Activated T-cell treated with anti-CD3 and anti-CD28 coated beads for 4 hours (primary cell): ENCODE results near the gene KLF15.

ENCODE experiments used
- DNase-seq: peaks from one replicate; pipeline ENCODE4 v3.0.0-alpha.2; 2020

Gene KLF15

DNA sequence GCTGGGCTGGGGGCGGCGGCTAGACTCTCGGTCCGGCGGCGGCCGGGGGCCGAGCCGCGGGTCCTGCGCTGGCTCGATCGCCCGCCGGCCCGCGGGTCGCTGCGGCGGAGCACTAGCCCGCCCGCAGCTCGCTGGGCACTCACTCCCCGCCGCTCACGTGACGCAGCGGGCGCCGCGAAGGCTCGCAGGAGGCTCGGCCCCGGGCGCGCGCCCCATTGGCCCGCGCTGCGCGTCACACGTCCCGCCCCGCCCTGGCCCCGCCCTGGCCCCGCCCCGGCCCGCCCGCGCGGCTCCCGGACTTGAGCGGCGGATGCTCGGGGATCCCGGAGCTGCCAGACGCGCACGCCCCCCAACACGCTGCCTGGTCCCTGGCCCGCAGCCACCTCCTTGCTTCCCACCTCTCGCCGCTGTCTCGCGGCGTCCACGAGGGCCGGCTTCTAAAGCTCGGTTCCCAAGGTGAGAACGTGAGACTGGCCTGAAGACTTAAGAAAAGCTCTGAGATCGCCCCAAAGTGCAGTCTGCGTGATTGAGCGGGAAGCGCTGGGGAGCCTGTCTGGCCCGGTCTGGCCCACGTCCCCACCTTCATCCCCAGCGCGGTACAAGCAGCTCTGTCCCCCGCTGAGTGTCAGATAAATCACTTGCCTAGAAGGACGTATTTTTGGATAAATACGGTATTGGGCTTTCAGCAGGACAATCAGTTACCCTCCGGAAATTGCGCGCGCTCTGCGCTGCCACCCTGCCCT is at the start of gene KLF15:
TSS of gene KLF15 (minus strand) at position 114 of the 743 bp plus-strand sequence. CDS start 4,486 bp downstream, outside the sequence.
- DNase-seq, result peak; percentile 65

DNA sequence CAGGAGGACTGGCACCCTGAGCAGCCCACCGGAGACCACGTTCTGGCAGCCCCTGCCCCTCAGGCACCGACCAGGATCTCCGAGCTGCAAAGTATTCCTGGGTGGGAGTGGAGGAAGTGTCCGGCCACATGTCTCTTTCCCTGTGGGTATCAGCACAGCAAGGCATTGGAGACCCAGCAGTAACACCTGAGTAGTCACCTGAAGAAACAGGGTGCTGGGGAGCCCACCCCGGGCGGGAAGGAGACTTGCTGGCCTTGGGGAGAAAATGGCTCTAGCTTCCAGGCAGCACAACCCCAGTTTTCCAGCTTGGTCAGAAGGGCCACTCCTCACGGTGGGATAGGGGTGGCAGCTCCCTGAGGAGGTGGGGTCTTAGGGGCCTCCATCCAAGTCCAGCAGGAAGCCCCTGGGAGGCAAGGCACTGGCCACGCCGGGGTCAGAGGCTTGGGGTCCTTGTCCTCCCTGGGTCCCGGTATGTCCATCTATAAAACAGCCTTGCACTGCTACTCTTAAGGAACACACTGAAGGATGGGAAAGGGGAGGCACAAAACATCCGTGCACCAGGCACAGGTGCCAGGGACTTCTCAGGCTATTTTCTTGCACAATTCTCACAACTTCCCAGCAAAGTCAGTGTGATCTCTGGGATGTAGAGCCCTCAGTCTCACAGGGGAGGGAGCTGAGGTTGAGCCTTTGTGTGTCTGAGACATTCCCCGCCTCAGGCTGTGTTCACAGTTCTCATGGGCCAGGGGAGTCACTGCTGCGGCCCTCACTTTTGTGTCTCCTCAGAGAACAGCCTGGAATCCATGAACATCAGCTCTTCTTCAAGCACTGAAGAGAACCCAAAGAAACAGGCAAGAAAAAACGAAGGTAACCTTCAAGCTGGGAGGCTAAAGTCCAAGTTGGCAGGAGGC is 49.4 kb upstream of the KLF15 start:
- no peak for DNase-seq

DNA sequence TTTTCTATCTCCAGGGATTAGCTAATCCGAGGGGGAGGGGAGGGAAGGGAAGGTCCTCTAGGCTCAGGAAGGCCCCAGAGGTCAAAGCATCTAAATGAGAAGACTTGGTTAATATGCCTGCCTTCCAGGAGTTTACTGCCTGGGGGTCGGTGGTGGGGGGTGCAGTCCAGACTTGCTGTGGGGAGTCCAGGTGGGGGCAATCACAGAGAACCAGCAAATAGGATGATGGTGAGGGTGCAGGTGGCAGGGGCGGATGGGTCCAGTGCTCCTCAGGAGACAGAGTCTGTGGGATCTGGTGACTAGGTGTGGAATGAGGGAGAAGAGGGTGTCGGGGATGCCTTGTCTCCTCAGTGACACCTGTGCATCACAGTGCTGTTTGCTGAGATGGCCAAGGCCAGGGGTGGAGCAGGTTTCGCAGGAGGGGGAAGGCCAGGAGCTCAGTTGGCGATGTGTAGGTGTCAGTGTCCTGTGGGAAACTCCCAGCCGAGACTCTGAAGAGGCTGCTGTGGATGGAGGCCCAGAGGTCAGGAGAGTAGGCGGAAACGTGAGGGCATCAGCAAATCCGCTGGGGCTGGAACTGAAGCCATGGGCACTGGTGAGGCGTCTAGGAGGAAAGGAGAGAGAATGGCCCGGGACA is 45.6 kb upstream of the KLF15 start:
- no peak for DNase-seq

DNA sequence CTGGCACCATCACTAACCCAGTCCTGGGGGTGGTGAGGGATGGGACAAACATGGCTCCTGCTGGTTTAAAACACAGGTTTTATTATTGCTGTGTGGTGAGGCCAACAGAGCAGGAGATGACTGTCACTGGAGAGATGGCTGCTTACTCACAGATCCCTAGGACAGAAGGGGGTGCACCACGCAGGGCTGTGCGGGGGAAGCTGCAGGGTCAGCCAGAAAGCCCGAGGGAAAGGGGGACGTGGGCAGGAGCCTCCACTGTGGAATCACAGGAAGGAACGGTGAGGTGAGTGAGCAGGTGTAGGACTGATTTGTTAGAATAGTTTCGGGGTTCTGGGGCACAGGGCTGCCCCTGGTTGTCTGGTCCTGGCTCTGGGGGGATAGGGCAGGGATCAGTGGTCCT is 45.0 kb upstream of the KLF15 start:
- DNase-seq, result no peak

DNA sequence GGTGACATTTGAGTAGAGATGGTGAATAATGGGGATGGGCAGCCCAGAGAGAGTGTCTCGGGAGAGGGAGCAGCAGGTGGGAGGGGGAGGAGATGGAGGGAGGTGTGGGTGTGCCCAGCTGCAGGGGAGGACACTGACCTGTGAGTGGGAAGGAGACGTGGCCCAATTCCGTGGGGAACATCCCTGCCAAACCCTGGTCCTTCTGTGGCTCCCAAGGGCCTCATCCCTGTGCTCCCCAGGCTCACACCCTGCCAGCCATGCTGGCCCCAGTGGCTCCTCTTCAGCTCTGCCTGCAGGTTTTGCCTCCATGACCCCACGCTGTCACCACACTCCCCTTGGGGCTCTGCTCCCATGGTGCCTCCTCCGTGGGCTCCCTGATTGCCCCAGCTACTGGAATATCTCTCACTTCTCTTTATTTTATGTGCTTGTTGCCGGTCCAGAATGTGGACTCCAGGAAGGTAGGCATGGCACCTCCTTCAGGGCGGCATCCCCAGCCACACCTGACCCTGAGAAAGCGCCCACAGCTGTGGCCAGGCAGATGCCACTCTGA is 44.5 kb upstream of the KLF15 start:
- DNase-seq, result no peak

DNA sequence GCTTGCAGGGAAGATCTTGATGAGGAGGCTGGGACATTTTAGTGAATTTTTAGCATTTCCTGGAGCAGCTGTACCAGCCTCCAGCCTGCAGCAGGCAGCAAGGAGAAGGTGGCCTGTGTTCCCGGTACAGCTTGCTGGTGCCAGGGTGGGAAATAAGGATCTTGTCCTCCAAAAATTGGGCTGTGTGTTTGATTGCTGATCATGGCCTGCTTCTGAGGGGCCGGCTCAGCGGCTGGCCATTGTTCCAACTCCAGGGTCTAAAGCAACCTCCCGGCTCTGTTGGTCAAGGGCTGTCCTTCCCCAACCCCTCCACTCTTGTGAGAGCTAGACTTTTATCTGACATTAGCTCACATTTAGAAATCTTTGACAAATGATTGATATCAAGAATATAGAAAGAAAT is 42.5 kb upstream of the KLF15 start:
- no peak for DNase-seq

DNA sequence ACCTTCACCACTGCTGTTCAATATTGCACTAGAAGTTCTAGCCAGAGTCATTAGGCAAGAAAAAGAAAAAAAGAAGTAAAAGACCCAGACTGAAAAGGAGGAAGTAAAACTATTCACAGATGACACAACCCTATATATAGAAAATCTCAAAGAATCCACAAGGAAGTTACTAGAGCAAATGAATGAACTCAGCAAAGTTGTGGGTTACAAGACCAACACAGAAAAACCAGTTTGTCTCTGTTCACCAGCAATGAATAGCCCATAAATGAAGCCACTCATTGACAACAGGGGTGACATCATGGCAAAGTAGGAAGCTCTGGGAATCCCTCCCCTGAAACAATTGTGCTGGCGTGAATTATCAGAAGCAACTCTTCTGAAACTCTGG is 42.1 kb upstream of the KLF15 start:
- DNase-seq, result no peak

DNA sequence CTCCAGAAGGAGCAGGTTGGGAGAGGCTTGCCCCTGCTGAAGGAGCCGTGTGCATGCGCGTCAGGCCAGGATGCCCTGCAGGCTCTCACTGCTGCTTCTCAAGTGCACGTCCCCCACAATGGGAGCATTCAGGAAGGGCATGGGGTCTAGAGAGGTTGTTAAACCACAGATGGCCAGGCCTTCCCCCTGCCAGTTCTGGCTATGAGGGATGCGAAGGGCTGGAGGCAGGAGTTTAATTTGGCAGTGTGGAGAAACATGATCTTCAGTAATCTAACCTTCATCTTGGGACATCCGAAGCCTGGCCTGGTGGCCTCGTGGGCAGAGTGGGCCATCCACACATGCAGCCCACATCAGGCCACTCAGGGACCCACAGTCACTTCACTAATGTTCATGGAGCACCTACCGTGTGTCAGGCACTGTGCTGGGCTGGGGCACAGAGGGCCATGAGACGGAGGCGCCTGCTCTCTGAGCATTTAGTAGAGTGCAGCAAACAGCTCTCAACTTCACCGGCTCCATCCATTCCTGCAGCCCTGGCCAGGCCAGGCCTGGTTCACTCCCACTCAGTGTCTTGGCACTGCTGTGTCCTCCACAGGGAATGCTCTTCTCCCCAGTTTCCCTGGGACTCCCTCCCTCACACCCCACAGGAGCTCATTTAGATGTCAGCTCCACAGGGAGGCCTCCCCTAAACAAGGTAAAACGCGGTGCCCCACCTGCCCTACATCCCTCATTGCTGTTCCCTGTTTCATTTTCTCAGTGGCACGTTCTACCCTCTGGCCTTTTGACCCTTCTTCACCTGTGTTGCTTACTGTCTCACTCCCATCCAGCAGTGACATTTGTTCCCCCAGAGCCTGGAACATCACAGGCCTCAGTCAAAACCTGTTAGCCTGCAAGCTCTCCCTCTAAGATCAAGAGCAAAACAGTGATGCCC is 41.5 kb upstream of the KLF15 start:
- DNase-seq, result no peak

DNA sequence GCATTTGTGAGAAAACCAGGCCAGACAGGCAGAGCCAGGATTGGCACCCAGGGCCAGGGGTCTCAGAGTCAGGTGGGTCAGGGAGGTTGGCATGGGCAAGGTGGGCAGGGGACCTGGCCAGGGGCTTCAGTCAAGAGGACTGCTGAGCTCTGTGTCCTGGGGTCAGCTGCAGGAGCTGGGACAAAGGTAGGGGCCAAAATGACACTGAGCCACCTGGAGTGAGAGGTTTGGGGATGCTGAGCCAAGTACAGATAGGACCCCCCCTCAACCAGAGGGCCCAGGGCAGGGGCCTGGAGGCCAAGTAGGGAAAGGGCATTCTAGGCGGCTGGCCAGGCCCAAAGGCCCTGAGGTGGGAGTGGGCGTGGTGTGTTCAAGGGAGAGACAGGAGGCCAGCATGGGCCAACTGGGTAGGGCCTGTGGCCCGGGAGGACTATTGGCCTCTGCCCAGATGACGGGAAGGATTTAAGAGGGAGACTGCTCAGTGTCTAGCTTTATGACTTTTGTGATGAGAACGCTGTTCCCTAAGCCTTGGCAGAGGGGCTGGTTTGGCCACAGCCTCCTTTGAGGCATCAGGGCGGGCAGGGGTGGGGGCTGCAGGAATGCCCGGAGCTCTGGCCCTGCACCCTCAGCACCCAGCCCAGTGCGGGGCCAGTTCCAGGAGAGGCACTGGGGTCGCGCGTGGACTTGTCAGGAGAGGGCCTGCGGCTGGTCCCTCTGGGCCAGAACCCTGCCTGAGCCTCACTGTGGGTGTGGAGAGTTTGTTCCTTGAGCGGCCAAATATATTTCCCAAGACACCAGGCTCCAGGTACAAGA is 40.6 kb upstream of the KLF15 start:
- no peak for DNase-seq

DNA sequence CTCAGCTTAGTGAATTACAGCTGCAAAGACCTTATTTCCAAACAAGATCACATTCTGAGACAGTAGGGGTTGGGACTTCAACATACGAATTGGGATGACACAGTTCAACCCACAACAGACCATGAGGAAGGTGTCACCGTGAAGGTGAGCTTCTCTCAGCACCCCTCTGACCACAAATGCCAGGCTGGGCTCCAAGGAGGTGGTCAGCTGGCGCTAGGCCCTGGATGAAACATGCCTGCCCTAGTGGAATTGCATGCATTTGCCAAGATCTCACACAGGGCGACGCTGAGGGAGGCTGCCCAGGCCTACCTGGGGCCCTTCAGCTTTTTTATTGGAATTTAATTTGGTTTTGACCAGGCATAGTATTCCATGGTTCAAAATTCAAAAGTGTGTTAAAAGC is 39.3 kb upstream of the KLF15 start:
- no peak for DNase-seq

DNA sequence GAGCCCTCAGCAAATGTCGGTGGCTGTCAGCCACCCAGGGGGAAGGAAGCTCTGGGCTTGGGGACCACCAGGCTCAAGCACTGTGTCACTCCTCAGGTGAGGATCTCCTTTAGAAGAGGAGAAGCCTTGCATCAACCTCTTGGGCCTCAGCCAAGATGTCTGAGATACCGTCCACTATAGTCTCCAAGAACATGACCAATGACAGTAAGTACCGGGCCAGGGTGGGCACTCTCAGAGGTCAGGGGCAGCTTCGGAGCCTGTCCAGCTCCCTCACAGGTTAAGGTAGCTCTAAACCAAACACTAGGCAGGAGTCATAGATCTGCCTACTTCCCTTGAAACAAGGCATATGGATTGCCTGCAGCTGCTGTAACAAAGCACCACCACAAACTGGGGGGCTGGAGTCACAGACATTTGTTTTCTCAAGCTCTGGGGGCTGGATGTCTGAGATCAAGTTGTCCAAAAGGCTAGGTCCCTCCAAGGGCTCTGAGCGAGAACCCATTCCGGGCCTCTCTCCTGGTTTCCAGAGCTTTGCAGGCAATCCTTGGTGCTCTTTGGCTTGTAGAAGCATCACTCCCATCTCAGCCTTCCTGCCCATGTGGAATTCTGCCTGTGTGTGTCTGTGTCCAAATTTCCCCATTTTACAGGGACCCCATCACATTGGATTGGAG is 38.8 kb upstream of the KLF15 start:
- no peak for DNase-seq

DNA sequence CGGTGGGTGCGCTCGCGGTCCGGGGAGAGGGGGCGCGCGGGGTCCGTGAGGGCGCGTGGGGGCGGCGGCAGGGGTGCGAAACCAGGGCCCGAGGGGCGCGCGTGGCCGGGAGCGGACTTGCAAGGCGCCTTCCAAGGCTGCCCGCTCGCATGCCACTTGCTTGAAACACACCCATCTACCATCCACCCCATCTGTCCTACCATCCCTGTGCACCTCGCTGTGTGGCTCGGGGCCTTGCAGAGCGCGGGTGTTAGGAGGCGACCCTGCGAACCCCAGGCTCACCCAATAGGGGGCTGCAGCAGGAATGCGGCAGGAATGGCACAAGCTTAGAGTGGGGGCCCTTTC is 37.7 kb upstream of the KLF15 start:
- DNase-seq, result no peak

DNA sequence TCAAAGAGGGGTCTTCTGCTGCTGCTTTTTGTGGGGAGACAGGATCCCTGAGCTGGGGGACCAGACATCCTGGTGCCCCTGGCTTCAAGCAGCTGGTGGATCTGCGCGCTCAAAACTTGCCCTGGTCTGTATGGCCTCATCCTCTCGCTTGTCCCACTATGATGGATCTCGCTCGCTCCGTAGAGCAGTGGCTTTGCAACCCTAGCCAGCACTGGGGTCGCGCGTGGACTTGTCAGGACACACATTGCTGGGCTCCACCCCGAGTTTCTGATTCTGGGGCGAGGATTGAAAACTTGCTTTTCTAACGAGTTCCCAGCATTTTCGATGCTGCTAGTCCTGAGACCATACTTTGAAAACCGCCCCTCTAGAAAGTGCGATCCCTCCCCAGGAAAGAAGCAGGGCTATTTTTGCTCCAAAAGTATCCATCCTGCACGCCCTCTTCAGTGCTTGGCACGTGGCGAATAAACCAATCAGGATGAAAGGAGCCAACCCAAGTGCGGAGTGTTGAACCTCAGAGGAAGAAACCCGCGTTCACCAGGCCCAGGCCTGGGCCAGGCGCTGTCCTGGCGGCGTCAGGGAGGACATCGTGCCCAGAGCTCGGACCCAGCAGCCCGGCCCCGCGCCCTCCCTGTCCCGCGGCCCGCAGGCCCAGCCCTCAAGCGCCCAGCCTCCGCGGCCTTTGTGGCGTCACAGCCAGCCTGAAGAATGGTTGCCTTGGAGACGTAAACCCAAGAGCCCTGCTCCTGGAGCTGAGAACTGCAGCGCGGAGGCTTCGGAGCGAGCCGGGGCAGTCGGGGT is 37.2 kb upstream of the KLF15 start, which contains the start of gene CFAP100:
TSS of gene CFAP100 (plus strand) at position 731 of the 798 bp plus-strand sequence. CDS start 1,092 bp downstream, outside the sequence.
- DNase-seq, result no peak

DNA sequence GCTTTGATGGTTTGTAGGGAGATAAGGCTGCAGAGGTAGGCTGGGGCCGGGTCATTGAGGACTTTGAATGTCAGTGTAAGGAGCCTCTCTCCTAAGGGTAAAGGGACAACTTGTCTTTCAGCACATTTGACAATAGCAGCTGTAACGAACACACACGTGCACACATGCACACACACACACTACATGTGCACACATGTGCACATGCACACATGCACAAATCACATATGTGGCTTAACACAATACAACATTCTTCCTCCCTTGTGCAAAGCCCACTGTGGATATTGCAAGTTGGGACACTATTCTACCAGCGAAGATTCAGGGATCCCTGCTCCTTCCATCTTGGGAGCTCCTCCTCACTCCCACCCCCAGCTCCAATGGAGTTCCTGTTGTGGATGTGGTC is 36.4 kb upstream of the KLF15 start:
- DNase-seq, result no peak

DNA sequence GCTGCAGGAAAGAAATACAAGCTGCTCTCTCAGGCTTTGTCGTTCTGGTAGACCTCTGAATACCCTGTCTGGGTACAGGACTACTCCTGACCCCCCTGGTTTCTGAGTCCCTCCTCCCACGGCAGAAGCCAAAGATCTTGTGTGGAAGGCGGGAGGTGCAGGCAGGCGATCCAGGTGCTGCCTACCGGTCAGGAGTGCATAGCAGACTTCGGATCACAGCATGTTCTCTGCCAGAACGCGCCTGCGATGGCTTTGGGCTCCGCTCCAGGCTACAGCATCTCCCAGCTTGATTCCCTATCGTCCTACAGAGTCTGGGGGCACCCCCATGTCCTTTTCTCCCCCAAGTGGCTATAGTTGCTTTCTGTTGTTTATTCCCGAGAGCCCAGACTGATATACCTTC is 35.0 kb upstream of the KLF15 start:
- no peak for DNase-seq

DNA sequence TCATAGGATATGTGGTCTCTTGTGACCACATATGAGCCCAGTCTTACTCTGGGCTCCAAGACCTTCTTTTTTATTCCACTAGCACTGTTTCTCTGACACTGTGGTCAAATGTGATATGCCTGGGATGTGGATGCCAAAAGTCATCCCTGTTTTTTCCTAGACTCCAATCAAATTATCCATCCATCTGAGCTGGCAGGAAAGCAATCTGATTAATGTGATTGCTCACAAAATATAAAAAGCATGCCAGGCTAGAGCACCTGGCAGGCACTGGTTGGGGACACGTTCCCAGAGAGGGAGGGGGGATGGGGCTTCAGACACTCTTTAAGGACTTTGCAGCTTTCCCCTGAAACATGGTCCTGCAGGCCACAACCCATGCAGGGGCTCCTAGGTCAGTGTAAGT is 34.4 kb upstream of the KLF15 start:
- DNase-seq, result no peak

DNA sequence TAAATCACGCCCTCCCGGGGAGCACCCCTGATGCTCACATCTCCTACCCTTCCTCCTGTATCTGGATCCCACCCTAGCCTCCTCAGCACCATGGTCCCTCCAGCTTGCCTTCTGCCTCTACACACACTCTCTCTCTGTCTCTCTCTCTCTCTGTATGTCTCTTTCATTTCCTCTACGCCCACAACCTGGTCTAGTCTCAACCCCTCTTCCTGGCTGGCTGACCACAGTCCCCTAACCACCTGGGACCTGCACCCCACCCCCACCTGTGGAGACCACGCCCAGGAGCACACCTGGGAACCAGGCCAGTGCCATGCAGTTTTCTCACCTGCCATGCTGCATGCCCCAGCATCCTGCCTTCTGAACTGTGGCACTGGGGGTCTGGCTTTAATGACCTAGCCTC is 33.5 kb upstream of the KLF15 start:
- no peak for DNase-seq

DNA sequence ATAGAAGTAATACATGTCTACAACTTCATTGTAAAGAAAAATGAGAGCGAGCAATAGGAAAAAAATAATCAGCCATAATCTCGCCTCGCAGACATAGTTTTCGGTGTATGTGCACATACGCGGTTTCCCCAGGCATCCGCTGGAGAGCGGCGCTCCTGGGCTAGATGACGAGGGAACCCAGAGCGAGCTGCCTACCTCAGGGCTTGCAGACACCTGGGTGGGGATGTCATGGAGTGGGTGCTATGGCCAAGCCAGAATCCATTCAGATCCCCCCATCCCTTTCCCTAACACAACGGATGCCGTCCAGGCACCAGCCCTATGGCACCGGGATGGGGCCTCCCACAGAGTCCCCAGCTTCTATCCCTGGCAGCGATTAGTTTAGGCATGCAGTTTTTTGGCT is 33.0 kb upstream of the KLF15 start:
- no peak for DNase-seq

DNA sequence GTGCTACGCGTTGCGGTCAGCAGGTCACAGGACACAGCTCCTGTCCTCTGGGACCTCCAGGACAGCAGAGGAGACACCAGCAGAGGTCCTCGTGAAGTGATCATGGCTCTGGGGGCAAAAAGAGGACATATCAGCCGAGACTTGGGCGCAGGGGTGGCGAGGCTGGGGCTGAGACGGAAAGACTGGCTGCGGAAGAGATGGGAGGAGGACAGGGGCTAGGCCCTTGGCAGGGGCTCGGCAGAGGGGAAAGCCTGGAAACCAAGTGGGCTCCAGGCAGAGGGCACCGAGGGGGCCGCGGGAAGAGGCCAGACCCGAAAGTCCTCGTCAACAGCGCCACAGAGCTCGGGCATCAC is 32.6 kb upstream of the KLF15 start:
- DNase-seq, result no peak
